WTC11 (cell line): Measurements from ENCODE around the gene NR1H3. TPM values are rescaled to one million over a fixed set of nuclear protein-coding genes. Genes with fewer than 3 reads are reported as not detected.

Experiments used
- total RNA-seq: library from RNA; stranded (reverse); gene quantifications from 3 replicates; pipeline ENCODE4 v1.2.3, GENCODE V29; 2021

The NR1H3 gene
- total RNA-seq, 1 experiment from 2014 or later: 26.3 TPM

Other genes starting within 250 kb of the NR1H3 start
- gene ARFGAP2, start 81.1 kb upstream of the NR1H3 start, total RNA-seq: 55.7 to 73.0 TPM (median 60.5 TPM) in 3 replicates
- gene PACSIN3, start 71.6 kb upstream of the NR1H3 start, total RNA-seq: 74.5 to 77.1 TPM (median 76.8 TPM) in 3 replicates
- gene DDB2, start 43.0 kb upstream of the NR1H3 start, total RNA-seq: 124 to 144 TPM (median 124 TPM) in 3 replicates
- 18.7 to 19.6 TPM (median 19.2 TPM) in 3 replicates for gene ACP2, start 9.2 kb upstream of the NR1H3 start, total RNA-seq
- gene MADD, start 12.1 kb downstream of the NR1H3 start, total RNA-seq: 39.4 to 47.5 TPM (median 40.6 TPM) in 3 replicates
- gene MYBPC3, start 94.7 kb downstream of the NR1H3 start, total RNA-seq: 0.07 TPM in 2 of 3 replicates, not detected in the other
- 0.21 to 0.59 TPM (median 0.39 TPM) in 3 replicates for gene SPI1, start 120.6 kb downstream of the NR1H3 start, total RNA-seq
- 32.8 to 38.2 TPM (median 35.1 TPM) in 3 replicates for gene SLC39A13, start 150.6 kb downstream of the NR1H3 start, total RNA-seq
- 141 to 162 TPM (median 143 TPM) in 3 replicates for gene PSMC3, start 168.4 kb downstream of the NR1H3 start, total RNA-seq
- 0.32 to 0.66 TPM (median 0.34 TPM) in 3 replicates for gene RAPSN, start 191.1 kb downstream of the NR1H3 start, total RNA-seq